ENCODE measurements around the gene C1QTNF1. TPM values are rescaled to one million over a fixed set of nuclear protein-coding genes. Genes with fewer than 3 reads are reported as not detected.

Gene C1QTNF1
- total and polyA plus RNA-seq, 2 donors (not counting 3 experiments of a cell fraction or from before 2014, with no cell fraction given), result 2.5 to 4.0 TPM

DNA sequence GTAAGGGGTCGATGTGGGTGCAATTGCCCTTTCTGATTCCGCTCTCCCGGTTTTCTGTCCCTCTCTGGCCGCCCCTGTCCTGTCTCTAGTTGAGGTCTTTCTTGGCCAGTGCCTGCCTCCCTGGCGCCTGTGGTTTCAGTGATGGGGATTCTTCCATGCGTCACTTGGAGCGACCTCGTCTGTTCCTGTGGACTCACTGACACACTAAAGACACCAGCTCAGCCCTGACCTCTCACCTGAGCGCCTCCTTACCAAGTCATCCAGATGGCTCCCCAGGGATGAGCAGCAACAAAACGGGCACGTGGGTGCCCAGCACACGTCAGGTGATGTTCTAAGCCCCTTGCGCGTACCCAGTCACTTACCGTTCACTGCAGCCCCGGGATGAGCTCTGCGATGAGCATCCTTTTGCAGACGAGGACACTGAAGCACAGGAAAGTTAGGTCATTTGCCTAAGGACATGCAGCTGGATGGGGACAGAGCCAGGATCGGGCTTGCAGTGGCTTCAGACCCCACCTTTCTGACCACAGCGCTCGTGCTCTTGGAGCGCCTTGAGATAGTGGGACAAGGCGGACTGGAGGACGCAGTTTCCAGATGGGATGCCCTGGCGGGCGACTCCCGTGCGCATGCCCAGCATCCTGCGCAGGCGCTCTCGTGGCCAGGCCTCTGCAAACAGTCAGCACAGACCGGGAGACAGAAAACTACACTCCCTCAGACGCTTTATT is 32.8 kb upstream of the C1QTNF1 start:
- no peak overlapping the region for H3K9ac ChIP-seq (replicated peaks; ENCODE audit: extremely low read depth, insufficient read depth, low read length)
- no peak for FAIRE-seq
- no peak overlapping the region for H3K4me2 ChIP-seq (ENCODE audit: insufficient read depth, low read length)
- no peak overlapping the region for H3K4me3 ChIP-seq (replicated peaks in 1 of 3; ENCODE audit: insufficient read depth in 1 of 3, low read depth in 1 of 3, low read length in 3 of 3)
- no peak overlapping the region for H3K27ac ChIP-seq (ENCODE audit: insufficient read depth, low read depth, low read length)
- POLR2A ChIA-PET, result no interaction called here
- no peaks in the 10 kb centered on the region for H4K20me1 ChIP-seq (replicated peaks; ENCODE audit: control insufficient read depth, extremely low read depth, insufficient read depth, low read length)
- BruUV-seq (replicated peaks), result no TSS peak
- CTCF ChIA-PET, result interaction anchor here (1.0 to 1.5 kb wide), 2 partner anchors 12 to 108 kb away, joined by 3 read pairs; no protein-coding TSS in a partner anchor
- no peak for DNase-seq (ENCODE audit: low read depth, low spot score)
- H2AFZ ChIP-seq (ENCODE audit: low read depth, low read length), result no peak overlapping the region
- H3K27me3 ChIP-seq (ENCODE audit: control insufficient read depth in 2 of 2, insufficient read depth in 2 of 2, low read length in 2 of 2), result no peaks in the 10 kb centered on the region
- no peaks in the 10 kb centered on the region for H3K9me3 ChIP-seq (replicated peaks; ENCODE audit: control insufficient read depth, insufficient read depth, low read length)
- H3K79me2 ChIP-seq (ENCODE audit: control insufficient read depth, insufficient read depth, low read length), result peaks cover 22% of the 10 kb centered on the region
- H3K36me3 ChIP-seq (ENCODE audit: control insufficient read depth in 2 of 2, extremely low read depth in 1 of 2, insufficient read depth in 2 of 2, low read length in 2 of 2), result peaks cover 6 to 28% of the 10 kb centered on the region in 2 experiments
- H3K4me1 ChIP-seq (ENCODE audit: control insufficient read depth, extremely low read depth, insufficient read depth, low read length), result peaks cover 35% of the 10 kb centered on the region
- H3K9me1 ChIP-seq (replicated peaks; ENCODE audit: control insufficient read depth, extremely low read depth, insufficient read depth, low read length), result no peaks in the 10 kb centered on the region
- TF ChIP-seq CTCF (IDR thresholded peaks at IDR 0.05; ENCODE audit: extremely low read depth in 1 of 2, insufficient read depth in 1 of 2, low read depth in 1 of 2, low read length in 2 of 2), result no peak
- TF ChIP-seq JUN (IDR thresholded peaks at IDR 0.05; ENCODE audit: borderline replicate concordance, insufficient read depth, insufficient read length, low read depth), result no peak
- TF ChIP-seq MAX (IDR thresholded peaks at IDR 0.05; ENCODE audit: insufficient read depth, insufficient read length), result no peak
- no peak for TF ChIP-seq POLR2A (IDR thresholded peaks at IDR 0.05; ENCODE audit: low read depth, low read length)
- no peak for TF ChIP-seq POLR2AphosphoS5 (IDR thresholded peaks at IDR 0.05; ENCODE audit: insufficient read depth, low read depth, low read length)
- TF ChIP-seq FOS (IDR thresholded peaks at IDR 0.05; ENCODE audit: borderline replicate concordance, insufficient read depth, low read length), result no peak
- no peak for TF ChIP-seq MYC (IDR thresholded peaks at IDR 0.05; ENCODE audit: low read depth, low read length)
- dilution Hi-C loops (cut with MboI; ENCODE audit: extremely low pct_ligation_motif_present, low sequenced_read_pairs), result no loop called here
- intact Hi-C loops (cut with micrococcal nuclease), result no loop called here
